HEK293 (cell line): ENCODE data around the gene AQP1.

Experiments used
- CTCF ChIA-PET: fragments of 350-600 bp; formaldehyde crosslinking; extraction: SDS; loops from one replicate; lab custom pipeline; 2021; ENCODE audit warnings: antibody characterized with exemption; lab: Yijun Ruan, JAX
- POLR2A ChIA-PET: fragments of 300-600 bp; formaldehyde crosslinking; extraction: SDS; loops from one replicate; lab custom pipeline; 2020; ENCODE audit warnings: antibody characterized with exemption, inconsistent platforms; lab: Yijun Ruan, JAX
- H3K27ac ChIP-seq: fragments of 200-500 bp; sonication (Bioruptor generic); 2 replicates; pipeline ENCODE4 v1.5.1; 2014; ENCODE audit warnings: low read depth, low read length, control low read depth, inconsistent platforms; ENCODE audit errors: extremely low read depth
- H3K36me3 ChIP-seq, 2 experiments: fragments of 200-500 bp in 1 of 2; sonication (Bioruptor generic) in 1 of 2; 1 replicate in 1 of 2; 2 replicates in 1 of 2; pipeline ENCODE4 v1.5.1; 2014 to 2017; ENCODE audit warnings: inconsistent platforms in 2 of 2, low read length in 2 of 2; ENCODE audit not compliant: control insufficient read depth in 2 of 2, insufficient read depth in 1 of 2
- H3K4me1 ChIP-seq: fragments of 200-500 bp; sonication (Bioruptor generic); 2 replicates; pipeline ENCODE4 v1.5.1; 2014; ENCODE audit warnings: mild to moderate bottlenecking, low read length, inconsistent platforms; ENCODE audit not compliant: control insufficient read depth, insufficient read depth
- H3K4me3 ChIP-seq: 2 replicates; pipeline ENCODE4 v1.5.1; 2011; ENCODE audit warnings: low read depth, mild to moderate bottlenecking, control low read depth, low read length, moderate library complexity
- H3K9me3 ChIP-seq: fragments of 200-500 bp; sonication (Bioruptor generic); 2 replicates; pipeline ENCODE4 v1.5.1; 2014; ENCODE audit warnings: low read depth, low read length, inconsistent platforms; ENCODE audit not compliant: control insufficient read depth, insufficient read depth
- GLIS2 ChIP-seq: fragments of 450-650 bp; formaldehyde crosslinking; IDR thresholded peaks from 2 replicates; pipeline ENCODE4 v1.5.1; 2016; ENCODE audit warnings: missing biosample characterization, missing genetic modification characterization
- HOXC10 ChIP-seq: sonication (generic); formaldehyde crosslinking; IDR thresholded peaks from 2 replicates; pipeline ENCODE4 v1.8.1; 2023; ENCODE audit warnings: mild to moderate bottlenecking, missing genetic modification reagents
- KLF9 ChIP-seq: fragments of 450-650 bp; formaldehyde crosslinking; IDR thresholded peaks from 2 replicates; pipeline ENCODE4 v1.5.1; 2016; ENCODE audit warnings: missing biosample characterization, missing genetic modification characterization, low read depth
- MZF1 ChIP-seq: fragments of 450-650 bp; formaldehyde crosslinking; IDR thresholded peaks from 2 replicates; pipeline ENCODE4 v1.5.1; 2017; ENCODE audit warnings: missing biosample characterization, missing genetic modification characterization, borderline replicate concordance
- RBAK ChIP-seq: fragments of 450-650 bp; formaldehyde crosslinking; IDR thresholded peaks from 2 replicates; pipeline ENCODE4 v1.5.1; 2016; ENCODE audit warnings: missing biosample characterization, missing genetic modification characterization
- REPIN1 ChIP-seq: fragments of 450-650 bp; formaldehyde crosslinking; IDR thresholded peaks from 2 replicates; pipeline ENCODE4 v1.5.1; 2017; ENCODE audit warnings: missing biosample characterization, missing genetic modification characterization, low read depth
- SCRT2 ChIP-seq: fragments of 450-650 bp; formaldehyde crosslinking; IDR thresholded peaks from 2 replicates; pipeline ENCODE4 v1.5.1; 2016; ENCODE audit warnings: missing biosample characterization, missing genetic modification characterization
- SP3 ChIP-seq: fragments of 450-650 bp; formaldehyde crosslinking; IDR thresholded peaks from 2 replicates; pipeline ENCODE4 v1.5.1; 2016; ENCODE audit warnings: missing biosample characterization, missing genetic modification characterization
- ZBTB20 ChIP-seq: fragments of 450-650 bp; formaldehyde crosslinking; IDR thresholded peaks from 2 replicates; pipeline ENCODE4 v1.5.1; 2016; ENCODE audit warnings: missing biosample characterization, missing genetic modification characterization
- ZBTB48 ChIP-seq: fragments of 450-650 bp; formaldehyde crosslinking; IDR thresholded peaks from 2 replicates; pipeline ENCODE4 v1.5.1; 2016; ENCODE audit warnings: missing biosample characterization, missing genetic modification characterization
- ZBTB8A ChIP-seq: fragments of 450-650 bp; formaldehyde crosslinking; IDR thresholded peaks from 2 replicates; pipeline ENCODE4 v1.5.1; 2016; ENCODE audit warnings: missing biosample characterization, missing genetic modification characterization
- ZFP3 ChIP-seq: fragments of 450-650 bp; formaldehyde crosslinking; IDR thresholded peaks from 2 replicates; pipeline ENCODE4 v1.5.1; 2016; ENCODE audit warnings: low read depth, missing biosample characterization, missing genetic modification characterization
- ZFP37 ChIP-seq: fragments of 450-650 bp; formaldehyde crosslinking; IDR thresholded peaks from 2 replicates; pipeline ENCODE4 v1.5.1; 2016; ENCODE audit warnings: missing biosample characterization, missing genetic modification characterization
- ZNF248 ChIP-seq: fragments of 450-650 bp; formaldehyde crosslinking; IDR thresholded peaks from 2 replicates; pipeline ENCODE4 v1.5.1; 2017; ENCODE audit warnings: missing biosample characterization, missing genetic modification characterization
- ZNF423 ChIP-seq: fragments of 450-650 bp; formaldehyde crosslinking; IDR thresholded peaks from 2 replicates; pipeline ENCODE4 v1.5.1; 2016; ENCODE audit warnings: missing biosample characterization, missing genetic modification characterization
- ZNF518A ChIP-seq: fragments of 450-650 bp; formaldehyde crosslinking; conservative IDR thresholded peaks from 2 replicates; pipeline ENCODE4 v1.5.1; 2016; ENCODE audit warnings: low read depth, missing biosample characterization, missing genetic modification characterization
- ZNF747 ChIP-seq: fragments of 450-650 bp; formaldehyde crosslinking; IDR thresholded peaks from 2 replicates; pipeline ENCODE4 v1.5.1; 2016; ENCODE audit warnings: missing biosample characterization, missing genetic modification characterization

The AQP1 gene

GRCh38 chr7:30971440-30971839 is 59.8 kb downstream of the AQP1 start (continued):
- no peak for TF ChIP-seq SCRT2 (tag by site-specific recombination)

- CTCF ChIA-PET = interaction anchor here (2.3 to 2.6 kb wide), 2 partner anchors 11 to 33 kb away, joined by 5 to 9 read pairs; no protein-coding TSS in a partner anchor
Observed at GRCh38 chr7:30971840-30972563, 60.3 kb downstream of the AQP1 start.

GRCh38 chr7:30973292-30973691 is 61.6 kb downstream of the AQP1 start:
- TF ChIP-seq GLIS2 (tag by site-specific recombination) (no peak), SP3 (no peak), RBAK (no peak), ZFP3 (tag by site-specific recombination) (no peak), ZNF518A (no peak), ZBTB48 (no peak), ZNF248 (tag by site-specific recombination) (no peak), REPIN1 (tag by site-specific recombination) (no peak), ZBTB20 (no peak)
- Histone ChIP-seq H3K4me1 (no peaks in the 10 kb centered on the region), H3K36me3 (no peaks in the 10 kb centered on the region), H3K9me3 (no peaks in the 10 kb centered on the region), H3K27ac (no peak overlapping the region), H3K4me3 (no peak overlapping the region)
- ChIA-PET POLR2A (no interaction called here), CTCF (interaction anchor here (0.6 to 2.9 kb wide), 9 partner anchors 10 to 192 kb away, joined by 3 to 20 read pairs (median 4); no protein-coding TSS in a partner anchor)

More at GRCh38 chr7:30971840-30972563, 60.3 kb downstream of the AQP1 start:
- POLR2A ChIA-PET = no interaction called here
- TF ChIP-seq SP3 = no peak
- TF ChIP-seq MZF1 (tag by site-specific recombination) = no peak
- TF ChIP-seq KLF9 (tag by site-specific recombination) = no peak
- TF ChIP-seq ZNF747 = no peak
- TF ChIP-seq GLIS2 (tag by site-specific recombination) = no peak
- TF ChIP-seq ZNF423 (tag by site-specific recombination) = no peak
- no peak for TF ChIP-seq ZFP37 (tag by site-specific recombination)
- TF ChIP-seq HOXC10 (CRISPR knock-in tag) = no peak
- no peak for TF ChIP-seq ZBTB8A (tag by site-specific recombination)
- Histone ChIP-seq H3K9me3 (no peaks in the 10 kb centered on the region), H3K4me3 (no peak overlapping the region), H3K27ac (no peak overlapping the region), H3K36me3 (no peaks in the 10 kb centered on the region), H3K4me1 (no peaks in the 10 kb centered on the region)
